ENCODE measurements around the gene FOXP2.

Gene FOXP2

DNA sequence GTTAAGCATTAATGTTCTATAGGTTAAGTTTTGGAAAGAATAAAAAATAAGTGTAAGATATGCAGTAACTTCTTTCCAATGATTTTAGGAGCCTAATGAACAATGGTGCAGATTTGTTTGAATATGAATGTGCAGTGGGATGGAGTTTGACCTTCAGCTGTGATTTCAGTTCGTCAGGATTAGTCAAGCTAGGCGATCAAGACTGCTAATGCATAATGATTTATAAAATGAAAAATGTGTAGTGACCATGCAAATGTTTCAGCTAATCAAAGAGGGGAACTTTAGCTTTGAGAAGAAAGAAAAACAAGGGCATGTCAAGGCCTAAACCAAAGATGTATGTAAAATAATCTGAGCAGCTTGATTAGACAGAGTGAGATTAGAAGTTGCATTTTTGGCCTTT is 208.5 kb downstream of the FOXP2 start:
- Mint-ChIP-seq H3K27me3 (ENCODE audit: low read depth, poor library complexity) (no peaks in the 10 kb centered on the region), H3K27ac (no peak overlapping the region), H3K4me3 (no peak overlapping the region)

DNA sequence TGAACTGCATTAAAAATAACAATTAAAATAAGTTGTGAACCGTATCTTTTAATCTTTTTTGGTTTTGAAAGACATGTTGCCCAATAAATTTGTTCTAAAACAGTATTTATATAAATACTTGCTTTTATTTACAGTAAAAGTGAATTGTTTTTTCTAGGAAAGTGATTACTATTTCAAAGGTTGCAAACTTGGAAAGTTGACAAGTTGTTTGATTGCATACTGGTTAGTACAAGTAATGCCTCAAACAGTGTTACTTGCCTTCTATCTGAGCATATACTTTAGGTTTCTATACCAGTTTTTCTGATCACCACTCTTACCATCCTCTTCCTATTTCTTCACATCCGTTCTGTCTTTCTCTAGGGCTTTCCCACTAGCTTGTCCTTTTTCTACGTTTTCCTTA is 212.6 kb downstream of the FOXP2 start:
- peaks cover 10% of the 10 kb centered on the region for H3K4me1 Mint-ChIP-seq
- no peak overlapping the region for H3K4me3 Mint-ChIP-seq
- H3K36me3 Mint-ChIP-seq (ENCODE audit: low read depth), result no peaks in the 10 kb centered on the region
- no peak for DNase-seq
- no peaks in the 10 kb centered on the region for H3K27me3 Mint-ChIP-seq (ENCODE audit: low read depth, poor library complexity)
- no peak overlapping the region for H3K27ac Mint-ChIP-seq
- TF ChIP-seq, protein P1, sequence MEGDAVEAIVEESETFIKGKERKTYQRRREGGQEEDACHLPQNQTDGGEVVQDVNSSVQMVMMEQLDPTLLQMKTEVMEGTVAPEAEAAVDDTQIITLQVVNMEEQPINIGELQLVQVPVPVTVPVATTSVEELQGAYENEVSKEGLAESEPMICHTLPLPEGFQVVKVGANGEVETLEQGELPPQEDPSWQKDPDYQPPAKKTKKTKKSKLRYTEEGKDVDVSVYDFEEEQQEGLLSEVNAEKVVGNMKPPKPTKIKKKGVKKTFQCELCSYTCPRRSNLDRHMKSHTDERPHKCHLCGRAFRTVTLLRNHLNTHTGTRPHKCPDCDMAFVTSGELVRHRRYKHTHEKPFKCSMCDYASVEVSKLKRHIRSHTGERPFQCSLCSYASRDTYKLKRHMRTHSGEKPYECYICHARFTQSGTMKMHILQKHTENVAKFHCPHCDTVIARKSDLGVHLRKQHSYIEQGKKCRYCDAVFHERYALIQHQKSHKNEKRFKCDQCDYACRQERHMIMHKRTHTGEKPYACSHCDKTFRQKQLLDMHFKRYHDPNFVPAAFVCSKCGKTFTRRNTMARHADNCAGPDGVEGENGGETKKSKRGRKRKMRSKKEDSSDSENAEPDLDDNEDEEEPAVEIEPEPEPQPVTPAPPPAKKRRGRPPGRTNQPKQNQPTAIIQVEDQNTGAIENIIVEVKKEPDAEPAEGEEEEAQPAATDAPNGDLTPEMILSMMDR (IDR thresholded peaks at IDR 0.05), result no peak
- H3K9me3 Mint-ChIP-seq, result no peaks in the 10 kb centered on the region

More for the DNA sequence above, 208.5 kb downstream of the FOXP2 start:
- no peaks in the 10 kb centered on the region for H3K36me3 Mint-ChIP-seq (ENCODE audit: low read depth)
- TF ChIP-seq, protein P1 (IDR thresholded peaks at IDR 0.05), result no peak
- no peak for DNase-seq
- H3K4me1 Mint-ChIP-seq, result no peaks in the 10 kb centered on the region
- no peaks in the 10 kb centered on the region for H3K9me3 Mint-ChIP-seq

DNA sequence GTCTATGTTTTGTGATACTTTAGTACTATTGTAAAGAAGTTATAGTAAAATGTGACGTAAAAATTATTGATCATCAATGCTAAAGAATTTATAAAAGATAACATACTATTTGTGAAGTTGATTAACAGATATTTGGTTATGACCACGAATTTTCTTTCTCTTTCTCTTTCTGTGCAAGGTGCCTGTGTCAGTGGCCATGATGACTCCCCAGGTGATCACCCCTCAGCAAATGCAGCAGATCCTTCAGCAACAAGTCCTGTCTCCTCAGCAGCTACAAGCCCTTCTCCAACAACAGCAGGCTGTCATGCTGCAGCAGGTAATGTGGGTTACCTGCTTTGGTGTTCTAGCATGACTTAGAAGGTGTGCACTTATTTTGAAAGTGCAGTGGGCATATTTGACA is 213.7 kb downstream of the FOXP2 start:
- Mint-ChIP-seq H3K36me3 (ENCODE audit: low read depth) (no peaks in the 10 kb centered on the region), H3K9me3 (no peaks in the 10 kb centered on the region), H3K27me3 (ENCODE audit: low read depth, poor library complexity) (no peaks in the 10 kb centered on the region), H3K4me1 (peaks cover 10% of the 10 kb centered on the region), H3K4me3 (no peak overlapping the region), H3K27ac (no peak overlapping the region)
- TF ChIP-seq, protein P1 (IDR thresholded peaks at IDR 0.05), result no peak
- no peak for DNase-seq

DNA sequence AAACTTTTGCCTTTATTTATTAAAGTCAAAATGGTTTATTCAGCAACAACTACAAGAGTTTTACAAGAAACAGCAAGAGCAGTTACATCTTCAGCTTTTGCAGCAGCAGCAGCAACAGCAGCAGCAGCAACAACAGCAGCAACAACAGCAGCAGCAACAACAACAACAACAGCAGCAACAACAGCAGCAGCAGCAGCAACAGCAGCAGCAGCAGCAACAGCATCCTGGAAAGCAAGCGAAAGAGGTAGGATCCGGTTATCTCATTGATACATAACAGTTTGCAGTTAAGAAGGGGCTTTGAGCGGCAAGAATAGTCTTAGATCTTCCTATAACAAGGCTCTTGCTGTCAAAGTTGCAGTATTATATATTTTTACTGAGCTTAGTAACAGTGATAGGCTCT is 215.1 kb downstream of the FOXP2 start:
- H3K9me3 Mint-ChIP-seq, result no peaks in the 10 kb centered on the region
- TF ChIP-seq, protein P1 (IDR thresholded peaks at IDR 0.05), result no peak
- H3K27me3 Mint-ChIP-seq (ENCODE audit: low read depth, poor library complexity), result no peaks in the 10 kb centered on the region
- no peak overlapping the region for H3K4me3 Mint-ChIP-seq
- peaks cover 10% of the 10 kb centered on the region for H3K4me1 Mint-ChIP-seq
- no peak overlapping the region for H3K27ac Mint-ChIP-seq
- DNase-seq, result no peak
- H3K36me3 Mint-ChIP-seq (ENCODE audit: low read depth), result no peaks in the 10 kb centered on the region

DNA sequence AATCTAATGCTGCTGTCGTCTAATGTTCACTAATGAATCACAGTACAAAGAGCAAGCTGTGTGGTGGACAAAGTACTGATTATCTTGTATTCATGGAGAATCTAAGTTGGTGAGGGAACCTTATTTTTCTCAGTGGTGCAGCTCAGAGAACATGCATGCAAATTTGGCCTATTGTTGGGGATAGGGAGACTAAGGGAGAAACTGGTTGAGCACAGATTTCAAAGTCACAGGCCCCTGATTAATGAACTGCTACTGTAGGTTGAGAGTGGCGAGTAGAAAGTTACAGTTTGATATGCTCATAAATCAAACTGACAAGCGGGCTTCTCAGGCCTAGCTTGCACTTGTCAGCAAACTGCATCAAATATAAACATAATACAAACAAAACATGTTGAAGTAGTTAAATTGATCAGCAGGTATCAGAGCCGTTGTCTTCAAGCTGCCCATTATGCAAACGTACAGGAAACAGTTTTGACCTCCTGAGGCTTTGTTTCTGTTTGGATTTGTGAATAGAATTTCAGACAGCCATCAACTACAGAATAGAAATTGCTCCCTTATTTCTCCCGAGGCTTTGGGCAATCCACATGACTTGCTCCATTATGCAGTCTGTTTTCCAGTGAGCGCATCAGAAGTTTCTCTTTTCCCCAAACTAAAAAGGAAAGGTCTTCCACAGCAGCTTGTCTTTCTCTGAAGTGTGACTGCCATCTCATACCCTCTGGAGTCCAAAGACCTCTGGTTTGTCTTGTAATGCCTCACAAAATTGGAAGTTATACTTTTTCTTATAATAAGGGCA is 215.8 kb downstream of the FOXP2 start:
- H3K27me3 Mint-ChIP-seq (ENCODE audit: low read depth, poor library complexity), result no peaks in the 10 kb centered on the region
- H3K4me1 Mint-ChIP-seq, result peaks cover 10% of the 10 kb centered on the region
- no peak overlapping the region for H3K4me3 Mint-ChIP-seq
- H3K27ac Mint-ChIP-seq, result peak overlapping the region; percentile 2
- DNase-seq, result no peak
- H3K9me3 Mint-ChIP-seq, result no peaks in the 10 kb centered on the region
- TF ChIP-seq, protein P1 (IDR thresholded peaks at IDR 0.05), result no peak
- H3K36me3 Mint-ChIP-seq (ENCODE audit: low read depth), result no peaks in the 10 kb centered on the region

DNA sequence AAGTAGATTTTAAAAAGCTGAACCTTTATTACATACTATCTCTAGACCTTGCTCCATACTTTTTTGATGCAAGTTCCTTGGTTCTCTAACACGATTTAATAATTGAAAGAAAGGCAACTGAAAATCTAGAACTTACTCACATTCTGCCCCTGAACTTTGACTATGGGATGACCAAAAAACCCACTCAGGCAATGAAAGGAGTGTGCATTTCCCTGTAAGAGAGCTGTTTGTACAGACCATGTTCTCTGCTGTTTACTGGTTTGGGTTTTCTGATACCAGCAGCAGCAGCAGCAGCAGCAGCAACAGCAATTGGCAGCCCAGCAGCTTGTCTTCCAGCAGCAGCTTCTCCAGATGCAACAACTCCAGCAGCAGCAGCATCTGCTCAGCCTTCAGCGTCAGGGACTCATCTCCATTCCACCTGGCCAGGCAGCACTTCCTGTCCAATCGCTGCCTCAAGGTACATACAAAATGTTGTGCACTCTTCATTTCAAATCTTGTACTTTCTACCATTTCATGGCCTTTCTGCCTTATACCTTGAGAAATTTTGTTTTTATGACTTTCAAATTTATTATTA is 216.7 kb downstream of the FOXP2 start:
- Mint-ChIP-seq H3K36me3 (ENCODE audit: low read depth) (no peaks in the 10 kb centered on the region), H3K9me3 (no peaks in the 10 kb centered on the region)

More for the DNA sequence above, 216.7 kb downstream of the FOXP2 start:
- Mint-ChIP-seq H3K4me1 (peaks cover 10% of the 10 kb centered on the region), H3K27ac (no peak overlapping the region), H3K4me3 (no peak overlapping the region), H3K27me3 (ENCODE audit: low read depth, poor library complexity) (no peaks in the 10 kb centered on the region)
- no peak for DNase-seq
- TF ChIP-seq, protein P1 (IDR thresholded peaks at IDR 0.05), result no peak

Measured in nephron progenitor cell (in vitro differentiated cells).